GM12875 (cell line): ENCODE data around the gene TNFRSF4.

Source experiments
- H3K4me3 ChIP-seq: one replicate; pipeline ENCODE4 v1.5.1; 2011; ENCODE audit warnings: low read depth, low read length, control low read depth
- CTCF ChIP-seq: IDR thresholded peaks from 2 replicates; pipeline ENCODE4 v1.5.1; 2011; ENCODE audit warnings: low read depth, mild to moderate bottlenecking, control low read depth, inconsistent platforms, low read length, moderate library complexity, borderline replicate concordance; ENCODE audit not compliant: insufficient read depth

TNFRSF4 gene

GRCh38 chr1:1221887-1222574 lies 8.1 kb upstream of the TNFRSF4 start:
- no peak overlapping the region for H3K4me3 ChIP-seq
- TF ChIP-seq CTCF, result no peak

GRCh38 chr1:1220197-1220596 lies 6.2 kb upstream of the TNFRSF4 start:
- no peak overlapping the region for H3K4me3 ChIP-seq
- no peak for TF ChIP-seq CTCF

- no peak overlapping the region for H3K4me3 ChIP-seq
- no peak for TF ChIP-seq CTCF
Observed at GRCh38 chr1:1219341-1219740, 5.4 kb upstream of the TNFRSF4 start.

GRCh38 chr1:1218524-1219200 lies 4.7 kb upstream of the TNFRSF4 start:
- H3K4me3 ChIP-seq, result no peak overlapping the region
- no peak for TF ChIP-seq CTCF

- H3K4me3 ChIP-seq, result no peak overlapping the region
- no peak for TF ChIP-seq CTCF
Observed at GRCh38 chr1:1217621-1218523, 3.9 kb upstream of the TNFRSF4 start.

DNA sequence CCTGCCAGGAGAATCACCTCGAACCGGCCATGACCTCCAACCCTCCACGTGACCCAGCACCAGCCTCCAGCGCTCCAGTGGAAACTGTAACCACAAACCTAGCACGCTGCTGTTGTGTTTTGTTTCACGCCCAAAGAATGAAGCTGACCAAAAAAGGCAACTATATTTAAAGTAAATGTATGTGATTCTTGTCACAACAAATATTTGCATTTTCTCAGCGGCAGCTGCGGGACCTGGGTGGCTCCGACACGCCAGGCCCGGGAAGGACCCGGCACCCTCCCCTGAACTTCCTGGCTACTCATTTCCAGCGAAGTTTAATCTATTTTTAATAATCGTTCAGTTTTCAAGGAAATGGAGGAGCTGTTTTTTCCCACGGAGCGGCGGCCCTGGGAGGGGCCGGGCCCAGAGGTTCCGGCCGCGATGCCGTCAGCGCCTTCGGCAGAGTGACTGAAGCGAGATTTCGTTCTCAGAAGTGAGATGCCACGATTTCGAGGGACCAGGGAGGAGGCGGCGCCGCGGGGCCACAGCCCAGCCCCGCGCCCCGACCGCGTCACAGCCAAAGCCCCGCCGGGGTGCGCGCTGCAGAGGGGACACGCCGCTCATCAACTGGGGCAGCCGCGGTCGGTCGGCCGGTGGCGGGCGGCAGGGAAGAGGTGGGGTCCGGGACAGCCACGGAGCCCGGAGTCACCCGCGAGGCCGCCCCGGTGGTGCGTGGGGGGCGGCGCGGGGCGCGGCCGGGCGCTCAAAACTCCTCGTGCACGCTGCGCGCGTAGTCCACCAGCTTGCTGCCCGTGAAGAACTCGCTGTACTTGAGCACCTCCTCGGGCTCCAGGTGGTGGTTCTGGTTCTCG lies 3.0 kb upstream of the TNFRSF4 start:
- no peak overlapping the region for H3K4me3 ChIP-seq
- TF ChIP-seq CTCF, result no peak
